HCT116 (cell line): Measurements from ENCODE around the gene ASMTL. TPM values are rescaled to one million over a fixed set of nuclear protein-coding genes. Genes with fewer than 3 reads are reported as not detected.

Source experiments
- ATAC-seq: fragments of 200-7000 bp; cut with Tn5 transposase; 2 replicates; pipeline ENCODE4 v1.9.1; 2020; ENCODE audit warnings: mild to moderate bottlenecking, moderate library complexity
- BruUV-seq: library from RNA; stranded (reverse); fragments of 400-500 nt; replicated peaks from 2 replicates; lab custom pipeline; 2021; lab: Mats Ljungman, UMichigan
- CTCF ChIA-PET: fragments of 300-600 bp; sonication (Branson Sonifier 250); formaldehyde crosslinking; loops from one replicate; lab custom pipeline; 2021; ENCODE audit warnings: antibody characterized with exemption; lab: Charles Lee
- POLR2A ChIA-PET: fragments of 300-600, 350-600 bp; sonication (Branson Sonifier 250); formaldehyde crosslinking; loops from one replicate; lab custom pipeline; 2021; ENCODE audit warnings: antibody characterized with exemption; lab: Charles Lee
- RAD21 ChIA-PET, 2 experiments: fragments of 300-600 bp; sonication (Branson Sonifier 250); formaldehyde crosslinking; loops; one replicate each; lab custom pipeline; 2023; ENCODE audit warnings: low total read pairs in 2 of 2; ENCODE audit not compliant: uncharacterized antibody in 2 of 2, unreplicated experiment in 2 of 2, low non-redundant PET in 1 of 2; lab: Charles Lee
- DNase-seq: peaks from one replicate; pipeline ENCODE4 v3.0.0-alpha.2; 2010; ENCODE audit warnings: low read depth, low spot score
- H2AFZ ChIP-seq: fragments of 200-600 bp; shearing (Covaris generic), sonication (generic); 2 replicates; pipeline ENCODE4 v1.6.1; 2017; ENCODE audit warnings: low read depth, mixed run types, mixed read lengths, antibody characterized with exemption, low read length; ENCODE audit not compliant: poor library complexity, severe bottlenecking
- H3K27ac ChIP-seq: 2 replicates; pipeline ENCODE4 v1.5.1; 2012; ENCODE audit warnings: low read depth, low read length
- H3K27me3 ChIP-seq: fragments of 200-600 bp; sonication (generic); 2 replicates; pipeline ENCODE4 v1.6.1; 2016; ENCODE audit warnings: mixed run types, low read length, mixed read lengths; ENCODE audit not compliant: insufficient read depth
- H3K36me3 ChIP-seq, 2 experiments: fragments of 200-500 bp in 1 of 2; fragments of 200-600 bp in 1 of 2; sonication (Bioruptor generic) in 1 of 2; sonication (generic) in 1 of 2; 2 replicates each; pipeline versions ENCODE4 v1.5.1 to v1.6.1; 2014 to 2016; ENCODE audit warnings: low read length in 2 of 2, inconsistent platforms in 1 of 2, mixed read lengths in 1 of 2, mixed run types in 1 of 2; ENCODE audit not compliant: insufficient read depth in 2 of 2, control insufficient read depth in 1 of 2
- H3K4me1 ChIP-seq, 2 experiments: fragments of 200-600 bp in 1 of 2; sonication (generic) in 1 of 2; 2 replicates each; pipeline versions ENCODE4 v1.5.1 to v1.6.1; 2012 to 2017; ENCODE audit warnings: low read length in 2 of 2, inconsistent platforms in 1 of 2, mild to moderate bottlenecking in 1 of 2, mixed read lengths in 1 of 2, mixed run types in 1 of 2, moderate library complexity in 1 of 2; ENCODE audit not compliant: insufficient read depth in 2 of 2, control insufficient read depth in 1 of 2
- H3K4me2 ChIP-seq: fragments of 200-600 bp; sonication (generic); 2 replicates; pipeline ENCODE4 v1.6.1; 2017; ENCODE audit warnings: mixed run types, low read length, mixed read lengths
- H3K4me3 ChIP-seq, 2 experiments: fragments of 200-600 bp in 1 of 2; sonication (generic) in 1 of 2; replicated peaks in 1 of 2; 2 replicates each; pipeline ENCODE4 v1.5.1; 2011 to 2016; ENCODE audit warnings: low read length in 2 of 2, control low read depth in 1 of 2, low read depth in 1 of 2, mild to moderate bottlenecking in 1 of 2, mixed read lengths in 1 of 2, mixed run types in 1 of 2
- H3K79me2 ChIP-seq: fragments of 200-600 bp; sonication (generic); 2 replicates; pipeline ENCODE4 v1.6.1; 2017; ENCODE audit warnings: mild to moderate bottlenecking, mixed run types, low read length, moderate library complexity, mixed read lengths; ENCODE audit not compliant: insufficient read depth
- H3K9ac ChIP-seq: fragments of 200-600 bp; sonication (generic); 2 replicates; pipeline ENCODE4 v1.6.1; 2016; ENCODE audit warnings: low read length, mixed read lengths
- H3K9me2 ChIP-seq: fragments of 200-600 bp; sonication (generic), shearing (Covaris generic); 2 replicates; pipeline ENCODE4 v1.6.1; 2017; ENCODE audit warnings: mixed run types, mild to moderate bottlenecking, moderate library complexity; ENCODE audit not compliant: insufficient read depth
- H3K9me3 ChIP-seq, 2 experiments: fragments of 200-500 bp in 1 of 2; fragments of 200-600 bp in 1 of 2; sonication (Bioruptor generic) in 1 of 2; sonication (generic) in 1 of 2; 2 replicates each; pipeline ENCODE4 v1.6.1; 2014 to 2017; ENCODE audit warnings: low read length in 2 of 2, mixed read lengths in 2 of 2, inconsistent platforms in 1 of 2, low read depth in 1 of 2, mild to moderate bottlenecking in 1 of 2, mixed run types in 1 of 2, moderate library complexity in 1 of 2; ENCODE audit not compliant: control insufficient read depth in 1 of 2, insufficient read depth in 1 of 2
- H4K20me1 ChIP-seq: fragments of 200-600 bp; sonication (generic), shearing (Covaris generic); 2 replicates; pipeline ENCODE4 v1.6.1; 2017; ENCODE audit warnings: mixed run types, mild to moderate bottlenecking, moderate library complexity; ENCODE audit not compliant: insufficient read depth
- ATF3 ChIP-seq: IDR thresholded peaks from 2 replicates; pipeline ENCODE4 v1.6.1; 2012
- CBX3 ChIP-seq: IDR thresholded peaks from 2 replicates; pipeline ENCODE4 v1.6.1; 2012; ENCODE audit warnings: low read depth
- CTCF ChIP-seq, 3 experiments: fragments of 200-600 bp in 1 of 3; sonication (generic) in 1 of 3; IDR thresholded peaks in 2 of 3; conservative IDR thresholded peaks in 1 of 3; 2 replicates each; pipeline ENCODE4 v1.5.1; 2012 to 2017; ENCODE audit warnings: low read depth in 2 of 3, low read length in 2 of 3, antibody characterized with exemption in 1 of 3, borderline replicate concordance in 1 of 3, control low read depth in 1 of 3, mild to moderate bottlenecking in 1 of 3, mixed read lengths in 1 of 3, mixed run types in 1 of 3, moderate library complexity in 1 of 3; ENCODE audit not compliant: insufficient read depth in 1 of 3
- ELF1 ChIP-seq: IDR thresholded peaks from 2 replicates; pipeline ENCODE4 v1.6.1; 2012; ENCODE audit warnings: low read depth, borderline replicate concordance
- EZH2 ChIP-seq: fragments of 200-600 bp; sonication (generic); IDR thresholded peaks from 2 replicates; pipeline ENCODE4 v1.6.1; 2017; ENCODE audit warnings: antibody characterized with exemption, mixed run types
- FOSL1 ChIP-seq: IDR thresholded peaks from 2 replicates; pipeline ENCODE4 v1.6.1; 2012; ENCODE audit warnings: low read depth
- JUND ChIP-seq: IDR thresholded peaks from 2 replicates; pipeline ENCODE4 v1.6.1; 2012
- POLR2A ChIP-seq: IDR thresholded peaks from 2 replicates; pipeline ENCODE4 v1.7.0; 2011; ENCODE audit warnings: borderline replicate concordance; ENCODE audit not compliant: insufficient read depth, insufficient read length; ENCODE audit errors: extremely low read depth
- POLR2AphosphoS5 ChIP-seq: IDR thresholded peaks from 2 replicates; pipeline ENCODE4 v1.6.1; 2011; ENCODE audit warnings: mild to moderate bottlenecking, low read depth, low read length, moderate library complexity
- RAD21 ChIP-seq: IDR thresholded peaks from 2 replicates; pipeline ENCODE4 v1.6.1; 2012; ENCODE audit warnings: low read depth, mild to moderate bottlenecking
- SIN3A ChIP-seq: IDR thresholded peaks from 2 replicates; pipeline ENCODE4 v1.6.1; 2012; ENCODE audit warnings: low read depth
- SP1 ChIP-seq: IDR thresholded peaks from 2 replicates; pipeline ENCODE4 v1.6.1; 2012; ENCODE audit warnings: low read depth
- SRF ChIP-seq: IDR thresholded peaks from 2 replicates; pipeline ENCODE4 v1.6.1; 2012; ENCODE audit warnings: low read depth
- YY1 ChIP-seq: IDR thresholded peaks from 2 replicates; pipeline ENCODE4 v1.6.1; 2011; ENCODE audit warnings: low read length, low read depth, moderate library complexity, mild to moderate bottlenecking; ENCODE audit not compliant: insufficient replicate concordance; ENCODE audit errors: extremely low read depth
- ZBTB33 ChIP-seq: IDR thresholded peaks from 2 replicates; pipeline ENCODE4 v1.6.1; 2011; ENCODE audit warnings: mild to moderate bottlenecking, low read length, moderate library complexity; ENCODE audit not compliant: insufficient replicate concordance; ENCODE audit errors: extremely low read depth
- ZNF274 ChIP-seq: fragments of 200-500 bp; sonication (Bioruptor generic); IDR thresholded peaks from 2 replicates; pipeline ENCODE4 v1.6.1; 2014; ENCODE audit warnings: mild to moderate bottlenecking, low read depth, low read length, inconsistent platforms
- intact Hi-C: fragments of 100-400 bp; cut with micrococcal nuclease; formaldehyde crosslinking; loops from 2 replicates; pipeline ENCODE4 v1.10.0; 2022
- total RNA-seq: library from RNA; stranded (reverse); gene quantifications from one replicate; pipeline ENCODE4 v1.2.1, GENCODE V29; 2021; ENCODE audit not compliant: unreplicated experiment
- TF ChIP-seq, protein P1 (sequence below): IDR thresholded peaks from 2 replicates; pipeline ENCODE4 v1.6.1; 2012

ASMTL gene
- total RNA-seq, 1 experiment from 2014 or later, result 59.6 TPM

DNA sequence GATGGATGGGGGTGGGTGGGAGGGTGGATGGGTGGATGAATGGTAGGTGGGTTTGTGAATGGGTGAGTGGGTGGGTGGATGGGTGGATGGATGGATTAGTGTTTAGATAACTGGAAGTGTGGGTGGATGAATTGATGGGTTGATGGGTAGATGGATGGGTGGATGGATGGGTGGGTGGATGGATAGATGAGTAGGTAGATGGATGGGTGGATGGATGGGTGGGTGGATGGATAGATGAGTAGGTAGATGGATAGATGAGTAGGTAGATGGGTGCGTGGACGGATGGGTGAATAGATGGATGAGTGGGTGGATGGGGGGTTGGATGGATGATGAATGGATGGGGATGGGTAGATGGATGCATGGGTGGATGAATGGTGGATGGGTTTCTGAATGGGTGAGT is 20.3 kb upstream of the ASMTL start:
- no peak for TF ChIP-seq EZH2
- DNase-seq (no peak), ATAC-seq (no peak)
- no peak overlapping the region for H3K9ac ChIP-seq
- BruUV-seq, result no TSS peak
- no peaks in the 10 kb centered on the region for H3K9me3 ChIP-seq
- no peaks in the 10 kb centered on the region for H3K27me3 ChIP-seq
- CTCF ChIA-PET, result no interaction called here
- no peak overlapping the region for H3K27ac ChIP-seq
- H3K36me3 ChIP-seq, result no peaks in the 10 kb centered on the region
- H4K20me1 ChIP-seq, result no peaks in the 10 kb centered on the region
- intact Hi-C loops, result no loop called here
- H3K79me2 ChIP-seq, result no peaks in the 10 kb centered on the region
- no peak overlapping the region for H3K4me2 ChIP-seq
- H3K4me3 ChIP-seq, result no peak overlapping the region
- H3K9me2 ChIP-seq, result no peaks in the 10 kb centered on the region
- no peak overlapping the region for H2AFZ ChIP-seq
- RAD21 ChIA-PET, result no interaction called here
- POLR2A ChIA-PET, result no interaction called here
- peaks cover 0 to 5% of the 10 kb centered on the region in 2 experiments; a peak in 3 of 4 replicates for H3K4me1 ChIP-seq

GRCh38 chrX:1468250-1468772 is 15.6 kb upstream of the ASMTL start:
- Histone ChIP-seq H3K9ac (peak overlapping the region; percentile 36; the same call in 1 of the 2 replicates), H3K79me2 (no peaks in the 10 kb centered on the region), H2AFZ (peak overlapping the region; percentile 74), H3K9me3 (no peaks in the 10 kb centered on the region), H3K27me3 (no peaks in the 10 kb centered on the region), H4K20me1 (no peaks in the 10 kb centered on the region), H3K4me2 (peak overlapping the region; percentile 67), H3K4me1 (peaks cover 0 to 7% of the 10 kb centered on the region in 2 experiments; a peak in 3 of 4 replicates), H3K27ac (peak overlapping the region; percentile 15; the same call in 1 of the 2 replicates), H3K36me3 (no peaks in the 10 kb centered on the region), H3K9me2 (no peaks in the 10 kb centered on the region), H3K4me3 (peak overlapping the region in 1 of 2 experiments; percentile 26; a peak in 1 of 4 replicates)
- intact Hi-C loops, result no loop called here
- ChIA-PET RAD21 (no interaction called here), POLR2A (no interaction called here), CTCF (no interaction called here)
- ATAC-seq (peak; percentile 95), DNase-seq (no peak)
- BruUV-seq, result no TSS peak
- peak; percentile 52; the same call in 1 of the 2 replicates for TF ChIP-seq CBX3
- no peak for TF ChIP-seq FOSL1
- TF ChIP-seq SP1, result no peak
- TF ChIP-seq ELF1, result no peak
- TF ChIP-seq POLR2AphosphoS5, result no peak
- TF ChIP-seq RAD21, result peak; percentile 23; the same call in 1 of the 2 replicates
- TF ChIP-seq POLR2A, result no peak
- TF ChIP-seq CTCF (IDR thresholded peaks at IDR 0.05 in 2 of 3, conservative IDR thresholded peaks at IDR 0.05 in 1 of 3; ENCODE audit: borderline replicate concordance in 1 of 3, insufficient read depth in 1 of 3, low read depth in 2 of 3, low read length in 2 of 3), result no peak
- TF ChIP-seq ZNF274, result no peak
- TF ChIP-seq ATF3, result no peak
- TF ChIP-seq JUND, result peak; percentile 20; the same call in 1 of the 2 replicates
- no peak for TF ChIP-seq SIN3A
- TF ChIP-seq, protein P1, sequence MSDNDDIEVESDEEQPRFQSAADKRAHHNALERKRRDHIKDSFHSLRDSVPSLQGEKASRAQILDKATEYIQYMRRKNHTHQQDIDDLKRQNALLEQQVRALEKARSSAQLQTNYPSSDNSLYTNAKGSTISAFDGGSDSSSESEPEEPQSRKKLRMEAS, result peak; percentile 81
- TF ChIP-seq EZH2, result no peak
- no peak for TF ChIP-seq YY1
- TF ChIP-seq SRF, result no peak
- no peak for TF ChIP-seq ZBTB33
